Mucosa of descending colon (tissue), 3 donors: Measurements from ENCODE around the gene PCK1. TPM values are rescaled to one million over a fixed set of nuclear protein-coding genes. Genes with fewer than 3 reads are reported as not detected.
A peak's percentile ranks its signal among the peaks of the same experiment; 100 is the strongest.

Experiments used
- ATAC-seq: fragments of 200-7000 bp; cut with Tn5 transposase; one replicate; pipeline ENCODE4 v1.9.1; 2020; ENCODE audit warnings: mild to moderate bottlenecking, moderate library complexity
- DNase-seq, 3 donors: peaks; one replicate each; pipeline ENCODE4 v3.0.0-alpha.2; 2020
- H3K36me3 ChIP-seq: fragments of 200-600 bp; one replicate; pipeline ENCODE4 v1.8.0; 2021; ENCODE audit warnings: low read depth, mild to moderate bottlenecking
- H3K4me1 ChIP-seq: fragments of 200-600 bp; one replicate; pipeline ENCODE4 v1.8.0; 2021; ENCODE audit warnings: low read depth, mild to moderate bottlenecking
- H3K4me3 ChIP-seq: fragments of 200-600 bp; one replicate; pipeline ENCODE4 v1.8.0; 2021; ENCODE audit warnings: mild to moderate bottlenecking
- H3K9me3 ChIP-seq: fragments of 200-600 bp; one replicate; pipeline ENCODE4 v1.8.0; 2021; ENCODE audit warnings: mild to moderate bottlenecking
- intact Hi-C, 2 donors: fragments of 100-400 bp; cut with DNase I in 1 of 2; cut with micrococcal nuclease in 1 of 2; formaldehyde crosslinking; loops; one replicate each; pipeline versions ENCODE4 v1.11.0 to v1.11.1; 2022; cut with DNase I, micrococcal nuclease
- total RNA-seq, 3 donors: library from RNA; stranded (reverse); fragmentation: NEBNext Ultra II Directional in 2 of 3; extraction: Animal tissue kit (Norgen Biotek cat#: 25700) in 2 of 3; gene quantifications; one replicate each; pipeline versions ENCODE4 v1.2.1 to v1.2.4, GENCODE V29; 2021 to 2023
- TF ChIP-seq, protein P1 (sequence below): fragments of 200-600 bp; IDR thresholded peaks from one replicate; pipeline ENCODE4 v1.8.0; 2022; ENCODE audit warnings: antibody characterized with exemption, mild to moderate bottlenecking
- donor health status: DM: no; HTN: no; CAD: no; lungs with moderate emphysema.
- donor health status: DM: no; HTN: no; CAD: no.
- donor health status: DM: no; HTN: yes; CAD: no.

Gene PCK1
- total RNA-seq, 3 donors from 2014 or later: 134 to 467 (median 136) TPM

DNA sequence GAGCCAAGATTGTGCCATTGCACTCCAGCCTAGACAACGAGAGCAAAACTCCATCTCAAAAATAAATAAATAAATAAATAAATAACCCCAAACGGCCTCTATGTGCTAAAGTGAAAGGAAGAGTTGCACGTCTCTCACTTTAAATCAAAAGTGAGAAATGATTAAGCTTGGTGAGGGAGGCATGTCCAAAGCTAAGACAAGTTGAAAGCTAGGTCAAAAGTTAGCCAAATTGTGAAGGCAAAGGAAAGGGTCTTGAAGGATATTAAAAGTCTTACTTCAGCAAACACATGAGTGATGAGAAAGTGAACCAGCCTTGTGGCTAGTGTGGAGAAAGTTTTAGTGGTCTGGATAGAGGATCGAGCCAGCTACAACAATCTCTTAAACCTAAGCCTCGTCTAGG, 45.0 kb downstream of the PCK1 start:
- Histone ChIP-seq H3K36me3 (no peaks in the 10 kb centered on the region), H3K4me1 (peaks cover 10% of the 10 kb centered on the region), H3K9me3 (no peaks in the 10 kb centered on the region), H3K4me3 (no peak overlapping the region)
- intact Hi-C loops: no loop called here
- TF ChIP-seq, protein P1, sequence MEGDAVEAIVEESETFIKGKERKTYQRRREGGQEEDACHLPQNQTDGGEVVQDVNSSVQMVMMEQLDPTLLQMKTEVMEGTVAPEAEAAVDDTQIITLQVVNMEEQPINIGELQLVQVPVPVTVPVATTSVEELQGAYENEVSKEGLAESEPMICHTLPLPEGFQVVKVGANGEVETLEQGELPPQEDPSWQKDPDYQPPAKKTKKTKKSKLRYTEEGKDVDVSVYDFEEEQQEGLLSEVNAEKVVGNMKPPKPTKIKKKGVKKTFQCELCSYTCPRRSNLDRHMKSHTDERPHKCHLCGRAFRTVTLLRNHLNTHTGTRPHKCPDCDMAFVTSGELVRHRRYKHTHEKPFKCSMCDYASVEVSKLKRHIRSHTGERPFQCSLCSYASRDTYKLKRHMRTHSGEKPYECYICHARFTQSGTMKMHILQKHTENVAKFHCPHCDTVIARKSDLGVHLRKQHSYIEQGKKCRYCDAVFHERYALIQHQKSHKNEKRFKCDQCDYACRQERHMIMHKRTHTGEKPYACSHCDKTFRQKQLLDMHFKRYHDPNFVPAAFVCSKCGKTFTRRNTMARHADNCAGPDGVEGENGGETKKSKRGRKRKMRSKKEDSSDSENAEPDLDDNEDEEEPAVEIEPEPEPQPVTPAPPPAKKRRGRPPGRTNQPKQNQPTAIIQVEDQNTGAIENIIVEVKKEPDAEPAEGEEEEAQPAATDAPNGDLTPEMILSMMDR: no peak
- no peak for DNase-seq
- no peak for ATAC-seq

DNA sequence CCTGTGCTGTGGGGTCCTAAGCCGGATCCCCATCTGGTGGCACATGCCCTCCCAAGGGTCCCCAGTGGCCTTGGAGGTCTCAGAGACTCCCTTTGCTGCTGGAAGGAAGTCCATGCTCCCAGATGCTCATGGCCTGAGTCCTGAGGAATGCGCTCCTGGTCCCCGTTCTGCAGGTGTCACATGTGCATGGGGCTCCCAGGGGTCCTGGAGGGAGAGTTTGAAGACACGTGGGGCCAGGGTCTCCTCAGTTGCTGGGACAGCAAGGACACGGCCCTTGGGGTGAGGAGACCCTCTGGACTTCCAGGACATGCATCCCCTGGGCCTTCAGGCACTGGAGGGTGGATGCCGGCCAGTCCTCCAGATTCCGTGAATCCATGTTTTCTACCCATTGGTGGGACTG, 47.6 kb downstream of the PCK1 start:
- intact Hi-C loops: no loop called here
- TF ChIP-seq, protein P1: no peak
- DNase-seq: no peak

DNA sequence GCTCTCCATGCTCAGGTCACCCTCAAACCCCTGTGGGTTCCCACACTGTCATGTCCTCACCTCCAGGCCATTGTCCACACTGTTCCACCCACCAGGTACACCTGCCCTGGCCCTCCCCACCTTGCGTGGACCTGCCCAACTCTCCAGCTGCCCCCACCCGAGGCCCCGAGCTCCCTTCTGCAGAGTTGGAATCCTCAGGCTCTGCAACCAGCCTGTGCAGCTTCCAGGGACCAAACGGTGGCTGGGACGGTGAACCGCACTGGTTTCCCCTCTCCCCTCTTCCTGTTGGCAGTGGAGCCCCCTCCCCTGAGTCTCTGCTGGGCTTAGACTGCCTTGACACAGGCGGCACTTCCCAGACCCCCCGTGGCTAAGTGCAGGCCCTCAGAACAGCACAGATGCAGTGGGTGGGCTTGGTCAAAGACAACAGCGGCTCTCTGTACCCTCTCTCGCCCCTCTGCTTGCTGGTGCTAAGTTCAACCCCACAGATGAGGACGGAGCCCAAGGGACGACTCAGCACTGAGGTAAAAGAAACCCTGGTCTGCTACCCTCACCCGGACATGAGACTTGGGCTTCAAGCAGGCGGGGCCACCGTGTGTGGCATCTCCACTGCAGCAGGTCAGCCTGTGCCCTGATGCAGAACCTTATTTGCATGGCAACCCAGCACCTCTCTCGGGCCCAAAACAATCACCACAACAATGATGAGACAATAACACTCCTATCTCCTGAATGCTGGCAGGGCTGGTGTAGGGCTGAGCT, 48.4 kb downstream of the PCK1 start:
- intact Hi-C loops: no loop called here
- Histone ChIP-seq H3K36me3 (no peaks in the 10 kb centered on the region), H3K4me1 (peaks cover 10% of the 10 kb centered on the region), H3K4me3 (no peak overlapping the region), H3K9me3 (no peaks in the 10 kb centered on the region)
- TF ChIP-seq, protein P1: no peak
- peak in 1 of 3 donors; percentile 31 for DNase-seq
- ATAC-seq: no peak

More for the DNA sequence above, 47.6 kb downstream of the PCK1 start:
- Histone ChIP-seq H3K4me1 (peaks cover 10% of the 10 kb centered on the region), H3K9me3 (no peaks in the 10 kb centered on the region), H3K4me3 (no peak overlapping the region), H3K36me3 (no peaks in the 10 kb centered on the region)
- ATAC-seq: no peak

DNA sequence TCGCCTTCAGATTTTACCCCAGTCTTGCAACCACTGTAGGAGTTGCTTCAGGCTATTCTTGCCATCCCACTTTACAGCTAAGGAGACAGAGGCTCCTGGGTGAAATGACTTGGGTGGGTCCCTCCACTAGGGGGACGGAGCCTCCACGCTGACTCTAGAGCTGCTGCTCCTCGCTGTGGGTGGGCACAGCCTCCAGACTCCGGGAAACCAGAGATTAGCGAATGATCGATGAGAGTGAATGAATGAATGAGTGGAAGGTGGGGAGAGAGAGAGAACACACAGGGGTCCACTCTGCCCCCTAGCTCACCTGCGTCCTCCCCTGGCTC, 48.9 kb downstream of the PCK1 start:
- intact Hi-C loops: no loop called here
- H3K4me3 ChIP-seq: no peak overlapping the region
- peaks cover 7% of the 10 kb centered on the region for H3K4me1 ChIP-seq
- TF ChIP-seq, protein P1: no peak
- no peaks in the 10 kb centered on the region for H3K9me3 ChIP-seq
- no peaks in the 10 kb centered on the region for H3K36me3 ChIP-seq
- no peak for DNase-seq
- no peak for ATAC-seq

DNA sequence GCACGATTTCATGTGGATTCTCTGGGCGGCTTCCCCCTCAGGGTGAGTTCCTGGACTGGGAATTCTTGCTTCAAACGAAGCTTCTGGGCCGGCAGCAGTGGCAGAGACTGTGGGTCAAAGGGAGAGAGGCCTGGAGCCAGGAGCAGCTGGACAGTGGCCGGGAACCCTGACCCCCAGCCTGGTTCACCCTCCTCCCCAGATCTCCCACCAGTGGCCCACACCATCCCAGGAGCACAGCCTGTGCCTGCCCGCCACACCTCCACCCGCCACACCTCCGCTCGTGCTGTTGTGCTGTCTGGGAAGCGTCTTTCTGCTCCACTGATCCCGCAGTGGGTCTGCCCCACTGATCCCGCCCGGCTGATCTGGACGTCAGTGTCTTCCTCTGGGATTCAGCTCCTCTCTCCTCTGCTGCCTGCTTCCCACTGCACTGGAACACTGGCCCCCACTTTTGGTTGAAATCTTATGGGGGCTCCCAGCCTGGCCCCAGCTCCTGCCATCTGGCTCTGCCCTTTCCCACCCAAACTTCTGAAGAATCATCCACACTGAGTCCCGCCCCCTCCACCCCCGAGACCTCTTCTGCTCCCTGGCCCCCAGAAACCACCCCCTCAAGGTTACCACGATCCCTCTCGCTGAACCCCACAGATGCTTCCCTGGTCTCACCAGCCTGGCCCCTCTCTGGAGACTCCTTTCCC, 49.5 kb downstream of the PCK1 start:
- Histone ChIP-seq H3K4me1 (peaks cover 3% of the 10 kb centered on the region), H3K36me3 (no peaks in the 10 kb centered on the region), H3K4me3 (no peak overlapping the region), H3K9me3 (no peaks in the 10 kb centered on the region)
- ATAC-seq (no peak), DNase-seq (peak in 1 of 3 donors; percentile 35)
- TF ChIP-seq, protein P1: no peak
- intact Hi-C loops: no loop called here
